HCT116 (cell line): ENCODE results near the gene SLC9A9. TPM values are rescaled to one million over a fixed set of nuclear protein-coding genes. Genes with fewer than 3 reads are reported as not detected.

Experiments used
- ATAC-seq: fragments of 200-7000 bp; cut with Tn5 transposase; 2 replicates; pipeline ENCODE4 v1.9.1; 2020; ENCODE audit warnings: mild to moderate bottlenecking, moderate library complexity
- BruUV-seq: library from RNA; stranded (reverse); fragments of 400-500 nt; replicated peaks from 2 replicates; lab custom pipeline; 2021; lab: Mats Ljungman, UMichigan
- CTCF ChIA-PET: fragments of 300-600 bp; sonication (Branson Sonifier 250); formaldehyde crosslinking; loops from one replicate; lab custom pipeline; 2021; ENCODE audit warnings: antibody characterized with exemption; lab: Charles Lee
- POLR2A ChIA-PET: fragments of 300-600, 350-600 bp; sonication (Branson Sonifier 250); formaldehyde crosslinking; loops from one replicate; lab custom pipeline; 2021; ENCODE audit warnings: antibody characterized with exemption; lab: Charles Lee
- RAD21 ChIA-PET, 2 experiments: fragments of 300-600 bp; sonication (Branson Sonifier 250); formaldehyde crosslinking; loops; one replicate each; lab custom pipeline; 2023; ENCODE audit warnings: low total read pairs in 2 of 2; ENCODE audit not compliant: uncharacterized antibody in 2 of 2, unreplicated experiment in 2 of 2, low non-redundant PET in 1 of 2; lab: Charles Lee
- DNase-seq: peaks from one replicate; pipeline ENCODE4 v3.0.0-alpha.2; 2010; ENCODE audit warnings: low read depth, low spot score
- H2AFZ ChIP-seq: fragments of 200-600 bp; shearing (Covaris generic), sonication (generic); 2 replicates; pipeline ENCODE4 v1.6.1; 2017; ENCODE audit warnings: low read depth, mixed run types, mixed read lengths, antibody characterized with exemption, low read length; ENCODE audit not compliant: poor library complexity, severe bottlenecking
- H3K27ac ChIP-seq: 2 replicates; pipeline ENCODE4 v1.5.1; 2012; ENCODE audit warnings: low read depth, low read length
- H3K27me3 ChIP-seq: fragments of 200-600 bp; sonication (generic); 2 replicates; pipeline ENCODE4 v1.6.1; 2016; ENCODE audit warnings: mixed run types, low read length, mixed read lengths; ENCODE audit not compliant: insufficient read depth
- H3K36me3 ChIP-seq, 2 experiments: fragments of 200-500 bp in 1 of 2; fragments of 200-600 bp in 1 of 2; sonication (Bioruptor generic) in 1 of 2; sonication (generic) in 1 of 2; 2 replicates each; pipeline versions ENCODE4 v1.5.1 to v1.6.1; 2014 to 2016; ENCODE audit warnings: low read length in 2 of 2, inconsistent platforms in 1 of 2, mixed read lengths in 1 of 2, mixed run types in 1 of 2; ENCODE audit not compliant: insufficient read depth in 2 of 2, control insufficient read depth in 1 of 2
- H3K4me1 ChIP-seq, 2 experiments: fragments of 200-600 bp in 1 of 2; sonication (generic) in 1 of 2; 2 replicates each; pipeline versions ENCODE4 v1.5.1 to v1.6.1; 2012 to 2017; ENCODE audit warnings: low read length in 2 of 2, inconsistent platforms in 1 of 2, mild to moderate bottlenecking in 1 of 2, mixed read lengths in 1 of 2, mixed run types in 1 of 2, moderate library complexity in 1 of 2; ENCODE audit not compliant: insufficient read depth in 2 of 2, control insufficient read depth in 1 of 2
- H3K4me2 ChIP-seq: fragments of 200-600 bp; sonication (generic); 2 replicates; pipeline ENCODE4 v1.6.1; 2017; ENCODE audit warnings: mixed run types, low read length, mixed read lengths
- H3K4me3 ChIP-seq, 2 experiments: fragments of 200-600 bp in 1 of 2; sonication (generic) in 1 of 2; replicated peaks in 1 of 2; 2 replicates each; pipeline ENCODE4 v1.5.1; 2011 to 2016; ENCODE audit warnings: low read length in 2 of 2, control low read depth in 1 of 2, low read depth in 1 of 2, mild to moderate bottlenecking in 1 of 2, mixed read lengths in 1 of 2, mixed run types in 1 of 2
- H3K79me2 ChIP-seq: fragments of 200-600 bp; sonication (generic); 2 replicates; pipeline ENCODE4 v1.6.1; 2017; ENCODE audit warnings: mild to moderate bottlenecking, mixed run types, low read length, moderate library complexity, mixed read lengths; ENCODE audit not compliant: insufficient read depth
- H3K9ac ChIP-seq: fragments of 200-600 bp; sonication (generic); 2 replicates; pipeline ENCODE4 v1.6.1; 2016; ENCODE audit warnings: low read length, mixed read lengths
- H3K9me2 ChIP-seq: fragments of 200-600 bp; sonication (generic), shearing (Covaris generic); 2 replicates; pipeline ENCODE4 v1.6.1; 2017; ENCODE audit warnings: mixed run types, mild to moderate bottlenecking, moderate library complexity; ENCODE audit not compliant: insufficient read depth
- H3K9me3 ChIP-seq, 2 experiments: fragments of 200-500 bp in 1 of 2; fragments of 200-600 bp in 1 of 2; sonication (Bioruptor generic) in 1 of 2; sonication (generic) in 1 of 2; 2 replicates each; pipeline ENCODE4 v1.6.1; 2014 to 2017; ENCODE audit warnings: low read length in 2 of 2, mixed read lengths in 2 of 2, inconsistent platforms in 1 of 2, low read depth in 1 of 2, mild to moderate bottlenecking in 1 of 2, mixed run types in 1 of 2, moderate library complexity in 1 of 2; ENCODE audit not compliant: control insufficient read depth in 1 of 2, insufficient read depth in 1 of 2
- H4K20me1 ChIP-seq: fragments of 200-600 bp; sonication (generic), shearing (Covaris generic); 2 replicates; pipeline ENCODE4 v1.6.1; 2017; ENCODE audit warnings: mixed run types, mild to moderate bottlenecking, moderate library complexity; ENCODE audit not compliant: insufficient read depth
- CBX3 ChIP-seq: IDR thresholded peaks from 2 replicates; pipeline ENCODE4 v1.6.1; 2012; ENCODE audit warnings: low read depth
- CEBPB ChIP-seq: IDR thresholded peaks from 2 replicates; pipeline ENCODE4 v1.6.1; 2012; ENCODE audit warnings: low read depth
- CTCF ChIP-seq, 3 experiments: fragments of 200-600 bp in 1 of 3; sonication (generic) in 1 of 3; IDR thresholded peaks in 2 of 3; conservative IDR thresholded peaks in 1 of 3; 2 replicates each; pipeline ENCODE4 v1.5.1; 2012 to 2017; ENCODE audit warnings: low read depth in 2 of 3, low read length in 2 of 3, antibody characterized with exemption in 1 of 3, borderline replicate concordance in 1 of 3, control low read depth in 1 of 3, mild to moderate bottlenecking in 1 of 3, mixed read lengths in 1 of 3, mixed run types in 1 of 3, moderate library complexity in 1 of 3; ENCODE audit not compliant: insufficient read depth in 1 of 3
- EGR1 ChIP-seq: IDR thresholded peaks from 2 replicates; pipeline ENCODE4 v1.6.1; 2012; ENCODE audit warnings: low read depth
- EZH2 ChIP-seq: fragments of 200-600 bp; sonication (generic); IDR thresholded peaks from 2 replicates; pipeline ENCODE4 v1.6.1; 2017; ENCODE audit warnings: antibody characterized with exemption, mixed run types
- EZH2phosphoT487 ChIP-seq: fragments of 200-600 bp; IDR thresholded peaks from 2 replicates; pipeline ENCODE4 v1.6.1; 2018; ENCODE audit warnings: antibody characterized with exemption, borderline replicate concordance
- FOSL1 ChIP-seq: IDR thresholded peaks from 2 replicates; pipeline ENCODE4 v1.6.1; 2012; ENCODE audit warnings: low read depth
- RAD21 ChIP-seq: IDR thresholded peaks from 2 replicates; pipeline ENCODE4 v1.6.1; 2012; ENCODE audit warnings: low read depth, mild to moderate bottlenecking
- SIN3A ChIP-seq: IDR thresholded peaks from 2 replicates; pipeline ENCODE4 v1.6.1; 2012; ENCODE audit warnings: low read depth
- SP1 ChIP-seq: IDR thresholded peaks from 2 replicates; pipeline ENCODE4 v1.6.1; 2012; ENCODE audit warnings: low read depth
- SRF ChIP-seq: IDR thresholded peaks from 2 replicates; pipeline ENCODE4 v1.6.1; 2012; ENCODE audit warnings: low read depth
- YY1 ChIP-seq: IDR thresholded peaks from 2 replicates; pipeline ENCODE4 v1.6.1; 2011; ENCODE audit warnings: low read length, low read depth, moderate library complexity, mild to moderate bottlenecking; ENCODE audit not compliant: insufficient replicate concordance; ENCODE audit errors: extremely low read depth
- ZBTB33 ChIP-seq: IDR thresholded peaks from 2 replicates; pipeline ENCODE4 v1.6.1; 2011; ENCODE audit warnings: mild to moderate bottlenecking, low read length, moderate library complexity; ENCODE audit not compliant: insufficient replicate concordance; ENCODE audit errors: extremely low read depth
- ZFX ChIP-seq: fragments of 450-650 bp; IDR thresholded peaks from 2 replicates; pipeline ENCODE4 v1.6.1; 2017
- ZNF274 ChIP-seq: fragments of 200-500 bp; sonication (Bioruptor generic); IDR thresholded peaks from 2 replicates; pipeline ENCODE4 v1.6.1; 2014; ENCODE audit warnings: mild to moderate bottlenecking, low read depth, low read length, inconsistent platforms
- intact Hi-C: fragments of 100-400 bp; cut with micrococcal nuclease; formaldehyde crosslinking; loops from 2 replicates; pipeline ENCODE4 v1.10.0; 2022
- total RNA-seq: library from RNA; stranded (reverse); gene quantifications from one replicate; pipeline ENCODE4 v1.2.1, GENCODE V29; 2021; ENCODE audit not compliant: unreplicated experiment
- TF ChIP-seq, protein P1 (sequence below): IDR thresholded peaks from 2 replicates; pipeline ENCODE4 v1.6.1; 2012

Gene SLC9A9
- total RNA-seq, 1 experiment from 2014 or later: 0.20 TPM

- Histone ChIP-seq H3K27me3 (peaks cover 38% of the 10 kb centered on the region), H3K36me3 (no peaks in the 10 kb centered on the region), H3K79me2 (no peaks in the 10 kb centered on the region), H3K27ac (no peak overlapping the region), H4K20me1 (no peaks in the 10 kb centered on the region), H3K4me1 (peaks cover 2 to 4% of the 10 kb centered on the region in 2 experiments; a peak in 3 of 4 replicates), H3K9ac (no peak overlapping the region), H3K9me3 (no peaks in the 10 kb centered on the region), H3K9me2 (no peaks in the 10 kb centered on the region), H3K4me2 (no peak overlapping the region), H2AFZ (no peak overlapping the region), H3K4me3 (no peak overlapping the region)
- no TSS peak for BruUV-seq
- DNase-seq (no peak), ATAC-seq (no peak)
- ChIA-PET CTCF (no interaction called here), POLR2A (no interaction called here), RAD21 (no interaction called here)
- intact Hi-C loops: no loop called here
- TF ChIP-seq SIN3A (no peak), EZH2 (no peak), ZFX (no peak), EZH2phosphoT487 (no peak), YY1 (no peak), CEBPB (no peak), FOSL1 (no peak), EGR1 (no peak), SRF (no peak), ZNF274 (no peak), CBX3 (no peak), SP1 (no peak), RAD21 (no peak), ZBTB33 (no peak), CTCF (IDR thresholded peaks at IDR 0.05 in 2 of 3, conservative IDR thresholded peaks at IDR 0.05 in 1 of 3; ENCODE audit: borderline replicate concordance in 1 of 3, insufficient read depth in 1 of 3, low read depth in 2 of 3, low read length in 2 of 3) (no peak)
- TF ChIP-seq, protein P1, sequence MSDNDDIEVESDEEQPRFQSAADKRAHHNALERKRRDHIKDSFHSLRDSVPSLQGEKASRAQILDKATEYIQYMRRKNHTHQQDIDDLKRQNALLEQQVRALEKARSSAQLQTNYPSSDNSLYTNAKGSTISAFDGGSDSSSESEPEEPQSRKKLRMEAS: no peak
Measured at GRCh38 chr3:143288944-143289343, 559.3 kb downstream of the SLC9A9 start.
